Mammary epithelial cell (primary cell): ENCODE data around the gene KCND1.

Experiments used
- CTCF ChIP-seq, 2 donors: IDR thresholded peaks in 1 of 2; conservative IDR thresholded peaks in 1 of 2; 2 replicates each; pipeline ENCODE4 v1.5.1; 2011 to 2012; ENCODE audit warnings: inconsistent platforms in 2 of 2, low read length in 2 of 2, mild to moderate bottlenecking in 2 of 2, control low read depth in 1 of 2, low read depth in 1 of 2; ENCODE audit not compliant: insufficient read depth in 1 of 2; ENCODE audit errors: extremely low read depth in 1 of 2
- EZH2 ChIP-seq: IDR thresholded peaks from 2 replicates; pipeline ENCODE4 v1.6.1; 2012; ENCODE audit warnings: low read length, inconsistent platforms, borderline replicate concordance

GRCh38 chrX:48998391-48998790 lies 26.7 kb upstream of the KCND1 start:
- TF ChIP-seq CTCF (conservative IDR thresholded peaks at IDR 0.05 in 1 of 2, IDR thresholded peaks at IDR 0.05 in 1 of 2; ENCODE audit: extremely low read depth in 1 of 2, insufficient read depth in 1 of 2, low read depth in 1 of 2, low read length in 2 of 2) (peak in 1 of 2 donors; percentile 10), EZH2 (no peak)
